Measurements from ENCODE around the gene TUBA4A.

Gene TUBA4A

DNA sequence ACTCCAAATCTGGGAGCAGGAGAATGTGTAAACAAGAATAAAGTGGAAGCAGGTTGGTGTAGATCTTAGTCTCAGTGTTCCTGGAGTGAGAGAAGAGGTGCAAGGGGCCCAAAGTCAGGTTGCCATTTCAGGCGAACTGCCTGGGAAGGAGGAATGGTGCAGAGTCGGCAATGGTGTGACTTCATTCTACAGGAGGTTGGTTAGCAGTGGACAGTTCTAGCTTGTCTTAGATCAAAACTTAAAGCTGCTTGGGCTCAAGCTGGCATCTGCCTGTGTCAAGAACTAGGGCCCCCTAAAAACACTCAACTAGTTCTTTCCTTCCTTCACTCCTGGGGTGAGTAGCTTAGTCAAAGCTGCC lies 4.9 kb downstream of the TUBA4A start:
- Mint-ChIP-seq H3K27me3 (no peaks in the 10 kb centered on the region), H3K27ac (peak overlapping the region; percentile 47), H3K4me3 (peak overlapping the region; percentile 37), H3K36me3 (ENCODE audit: low read depth) (peaks cover 59% of the 10 kb centered on the region), H3K4me1 (ENCODE audit: low read depth) (peaks cover 81% of the 10 kb centered on the region), H3K9me3 (no peaks in the 10 kb centered on the region)
- intact Hi-C loops (cut with micrococcal nuclease) = no loop called here

DNA sequence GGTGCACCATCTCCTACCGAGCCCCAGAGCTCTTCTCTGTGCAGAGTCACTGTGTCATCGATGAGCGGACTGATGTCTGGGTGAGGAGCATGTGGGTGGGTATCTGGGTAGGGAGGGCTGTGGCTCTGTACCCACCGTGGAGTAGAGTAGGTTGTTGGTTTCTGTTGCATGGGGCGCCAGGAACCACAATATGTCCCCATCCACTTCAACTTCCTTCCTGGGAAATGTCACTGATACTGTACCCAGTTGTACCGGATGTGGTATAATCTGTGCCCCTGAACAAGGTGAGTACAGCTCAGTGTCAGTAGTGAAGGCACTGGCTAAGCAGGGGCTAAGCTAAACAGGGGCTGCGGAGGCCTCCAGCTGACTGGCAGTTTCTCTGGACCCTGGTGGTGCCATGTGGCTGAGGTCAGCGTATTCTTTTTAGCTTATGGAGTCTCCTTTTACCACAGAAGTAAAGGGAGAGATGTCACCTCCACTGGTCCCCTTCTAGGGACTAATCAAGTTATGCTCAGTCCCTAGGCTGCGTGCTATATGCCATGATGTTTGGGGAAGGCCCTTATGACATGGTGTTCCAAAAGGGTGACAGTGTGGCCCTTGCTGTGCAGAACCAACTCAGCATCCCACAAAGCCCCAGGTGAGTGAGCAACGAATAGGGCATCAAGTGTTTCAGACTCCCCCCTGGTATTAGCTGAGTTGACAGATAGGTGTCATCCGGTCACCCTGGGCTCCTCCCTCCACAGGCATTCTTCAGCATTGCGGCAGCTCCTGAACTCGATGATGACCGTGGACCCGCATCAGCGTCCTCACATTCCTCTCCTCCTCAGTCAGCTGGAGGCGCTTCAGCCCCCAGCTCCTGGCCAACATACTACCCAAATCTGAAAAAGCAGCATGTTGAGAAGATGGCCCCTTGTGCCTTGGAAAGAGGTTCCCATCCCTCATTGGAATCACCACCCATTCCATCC lies 5.8 kb downstream of the TUBA4A start:
- Mint-ChIP-seq H3K4me3 (no peak overlapping the region), H3K4me1 (ENCODE audit: low read depth) (peaks cover 83% of the 10 kb centered on the region), H3K27ac (peak overlapping the region; percentile 47), H3K27me3 (no peaks in the 10 kb centered on the region), H3K36me3 (ENCODE audit: low read depth) (peaks cover 53% of the 10 kb centered on the region), H3K9me3 (no peaks in the 10 kb centered on the region)
- intact Hi-C loops (cut with micrococcal nuclease) = no loop called here

DNA sequence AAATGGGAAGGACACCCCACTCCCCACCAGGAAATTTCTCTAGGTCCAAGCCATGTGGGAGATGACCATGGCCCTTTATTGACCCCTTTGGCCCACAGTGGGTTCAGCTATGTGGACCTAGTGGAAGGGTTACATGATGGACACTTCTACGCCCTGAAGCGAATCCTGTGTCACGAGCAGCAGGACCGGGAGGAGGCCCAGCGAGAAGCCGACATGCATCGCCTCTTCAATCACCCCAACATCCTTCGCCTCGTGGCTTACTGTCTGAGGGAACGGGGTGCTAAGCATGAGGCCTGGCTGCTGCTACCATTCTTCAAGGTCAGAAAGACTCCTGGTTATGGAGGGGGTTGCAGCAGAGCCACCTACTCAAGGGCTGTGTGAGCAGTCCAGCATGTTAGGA lies 7.2 kb downstream of the TUBA4A start:
- no peak overlapping the region for H3K4me3 Mint-ChIP-seq
- peaks cover 77% of the 10 kb centered on the region for H3K4me1 Mint-ChIP-seq (ENCODE audit: low read depth)
- H3K27ac Mint-ChIP-seq = no peak overlapping the region
- no peaks in the 10 kb centered on the region for H3K9me3 Mint-ChIP-seq
- no peaks in the 10 kb centered on the region for H3K27me3 Mint-ChIP-seq
- H3K36me3 Mint-ChIP-seq (ENCODE audit: low read depth) = peaks cover 60% of the 10 kb centered on the region
- intact Hi-C loops (cut with micrococcal nuclease) = no loop called here

DNA sequence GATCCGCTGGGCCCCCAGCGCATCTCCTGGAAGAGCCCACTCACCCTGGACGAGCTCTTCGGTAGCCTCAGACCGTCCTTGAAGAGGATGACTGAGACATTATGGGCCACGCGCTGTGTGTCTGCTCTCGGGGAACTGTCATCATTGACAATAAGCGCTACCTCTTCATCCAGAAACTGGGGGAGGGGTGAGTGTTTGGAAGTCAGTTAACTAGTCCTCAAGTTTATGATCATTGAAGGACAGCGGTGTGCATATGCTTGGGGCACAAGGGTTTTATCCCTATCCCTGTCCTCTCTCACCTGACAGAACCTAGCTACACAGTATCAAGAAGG lies 7.9 kb downstream of the TUBA4A start:
- no peaks in the 10 kb centered on the region for H3K9me3 Mint-ChIP-seq
- peaks cover 60% of the 10 kb centered on the region for H3K36me3 Mint-ChIP-seq (ENCODE audit: low read depth)
- H3K4me3 Mint-ChIP-seq = peak overlapping the region; percentile 85
- peaks cover 70% of the 10 kb centered on the region for H3K4me1 Mint-ChIP-seq (ENCODE audit: low read depth)
- intact Hi-C loops (cut with micrococcal nuclease) = loop anchor here (1.0 to 2.0 kb wide), 2 partner anchors 17 to 40 kb away; partner anchors contain the start of genes ANKZF1, ATG9A and ZFAND2B
- H3K27ac Mint-ChIP-seq = peak overlapping the region; percentile 90
- no peaks in the 10 kb centered on the region for H3K27me3 Mint-ChIP-seq

DNA sequence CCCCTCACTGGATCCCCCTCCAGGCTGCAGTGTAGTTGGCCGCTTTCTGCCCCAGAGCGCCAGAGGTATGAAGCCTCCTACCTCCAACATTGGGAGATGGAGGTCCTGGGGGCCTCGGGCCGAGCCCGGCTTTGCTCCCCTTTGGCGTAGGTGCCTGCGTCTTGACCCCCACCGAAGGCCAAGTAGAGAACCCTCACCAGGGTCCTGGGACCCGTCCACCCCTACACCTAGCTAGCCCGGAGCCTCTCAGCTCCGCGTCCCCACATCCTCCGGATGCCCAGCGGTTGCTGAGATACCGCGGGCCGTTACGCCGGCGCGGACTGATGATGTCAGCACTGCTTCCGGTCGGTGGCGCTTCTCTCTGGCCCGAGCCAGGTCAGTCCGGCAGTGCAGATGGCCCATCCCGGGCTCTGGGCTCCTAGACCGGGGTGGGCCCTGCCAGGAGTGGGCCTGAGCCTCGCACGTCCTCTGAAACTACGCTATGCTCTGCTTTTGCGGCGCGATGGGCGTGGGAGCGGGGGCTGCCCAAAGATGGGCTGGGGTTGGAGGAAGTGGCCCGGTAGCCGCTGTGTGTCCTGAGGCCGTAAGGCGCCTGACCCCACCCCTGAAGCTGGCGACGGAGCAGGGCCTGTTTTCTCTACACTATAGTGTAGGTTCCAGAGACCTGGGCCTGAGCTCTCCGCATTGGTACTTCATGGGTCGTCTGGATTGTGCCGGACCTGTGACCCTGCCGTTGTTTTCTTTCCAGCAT lies 8.4 kb downstream of the TUBA4A start, which contains the start of the genes GLB1L and STK16:
TSS of gene GLB1L (minus strand) at position 297 of the 751 bp plus-strand sequence. CDS start 1,871 bp downstream, outside the sequence.
TSS of gene STK16 (plus strand) at position 332 of the 751 bp plus-strand sequence. CDS start 521 bp downstream, outside the sequence.
- no peaks in the 10 kb centered on the region for H3K27me3 Mint-ChIP-seq
- H3K36me3 Mint-ChIP-seq (ENCODE audit: low read depth) = peaks cover 60% of the 10 kb centered on the region
- H3K9me3 Mint-ChIP-seq = no peaks in the 10 kb centered on the region
- H3K4me3 Mint-ChIP-seq = peak within 1 kb of the TSS; percentile 85
- peaks cover 65% of the 10 kb centered on the region for H3K4me1 Mint-ChIP-seq (ENCODE audit: low read depth)
- peak within 1 kb of the TSS; percentile 90 for H3K27ac Mint-ChIP-seq
- intact Hi-C loops (cut with micrococcal nuclease) = loop anchor here (1.0 to 2.0 kb wide), 2 partner anchors 17 to 39 kb away; partner anchors contain the start of genes ANKZF1, ATG9A and ZFAND2B

DNA sequence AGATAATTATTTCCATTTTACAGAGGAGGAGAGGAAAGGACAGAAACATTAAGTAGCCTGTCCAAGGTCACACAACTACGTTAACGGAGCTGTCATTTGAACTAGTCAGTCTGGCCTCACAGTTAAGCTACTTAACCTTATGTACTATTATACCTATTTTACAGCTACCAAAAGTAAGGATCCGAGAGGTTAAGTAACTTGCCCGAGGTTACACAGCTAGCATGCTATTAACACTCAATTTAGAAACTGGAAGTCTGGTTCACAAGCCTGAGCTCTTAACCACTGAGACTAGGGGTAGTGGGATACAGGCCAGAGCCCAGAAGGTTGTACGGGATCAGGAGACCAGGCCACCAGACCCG lies 8.9 kb downstream of the TUBA4A start:
- peak overlapping the region; percentile 90 for H3K27ac Mint-ChIP-seq
- no peaks in the 10 kb centered on the region for H3K9me3 Mint-ChIP-seq
- intact Hi-C loops (cut with micrococcal nuclease) = loop anchor here (1.0 to 2.0 kb wide), 2 partner anchors 16 to 38 kb away; partner anchors contain the start of genes ANKZF1, ATG9A and ZFAND2B
- peak overlapping the region; percentile 85 for H3K4me3 Mint-ChIP-seq
- peaks cover 59% of the 10 kb centered on the region for H3K4me1 Mint-ChIP-seq (ENCODE audit: low read depth)
- peaks cover 60% of the 10 kb centered on the region for H3K36me3 Mint-ChIP-seq (ENCODE audit: low read depth)
- H3K27me3 Mint-ChIP-seq = no peaks in the 10 kb centered on the region

DNA sequence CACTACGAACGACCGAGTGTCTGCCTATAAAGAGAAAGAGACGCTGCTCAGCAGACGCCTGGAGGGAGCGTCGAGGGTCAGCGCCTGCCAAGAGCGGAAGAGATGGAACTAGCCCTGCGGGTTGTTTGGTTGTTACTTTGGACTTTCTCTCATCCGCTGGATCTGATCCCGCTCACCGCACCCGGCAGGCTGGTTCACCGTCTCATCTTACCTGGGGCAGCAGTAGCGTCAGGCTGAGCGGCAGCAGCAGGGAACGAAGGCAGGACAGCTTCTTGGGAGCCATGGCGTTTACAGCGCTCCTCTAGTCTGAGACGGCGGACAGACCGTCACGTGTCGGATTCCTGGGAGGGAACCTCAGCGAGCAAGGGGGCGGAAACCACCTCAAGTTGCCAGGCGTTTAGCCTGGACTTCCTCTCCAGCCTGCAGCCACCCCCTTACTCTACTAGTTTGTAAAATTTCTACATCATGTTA lies 10.4 kb downstream of the TUBA4A start:
- Mint-ChIP-seq H3K4me1 (ENCODE audit: low read depth) (peaks cover 45% of the 10 kb centered on the region), H3K36me3 (ENCODE audit: low read depth) (peaks cover 60% of the 10 kb centered on the region), H3K27ac (peak overlapping the region; percentile 69), H3K4me3 (peak overlapping the region; percentile 83), H3K9me3 (no peaks in the 10 kb centered on the region), H3K27me3 (no peaks in the 10 kb centered on the region)
- intact Hi-C loops (cut with micrococcal nuclease) = no loop called here

DNA sequence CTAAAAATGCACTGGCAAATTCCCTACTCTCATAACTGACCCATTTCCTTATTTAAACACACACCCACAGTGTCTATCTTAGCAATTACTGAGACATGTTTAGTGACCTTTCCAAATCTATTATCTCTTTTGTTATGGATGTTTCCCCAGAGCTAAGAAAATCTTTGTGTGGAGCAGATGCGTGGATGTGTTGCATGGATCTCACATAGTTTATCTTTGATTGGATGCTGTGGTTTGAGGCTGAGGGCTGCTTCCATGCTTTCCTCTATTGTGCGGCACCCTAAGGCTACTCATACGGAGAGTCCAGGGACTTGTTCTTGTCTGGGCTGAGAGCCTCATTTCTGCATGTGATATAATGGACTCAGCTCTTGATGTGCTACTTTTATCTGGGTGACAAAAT lies 19.4 kb downstream of the TUBA4A start:
- intact Hi-C loops (cut with micrococcal nuclease) = no loop called here
- peaks cover 89% of the 10 kb centered on the region for H3K36me3 Mint-ChIP-seq (ENCODE audit: low read depth)
- H3K4me3 Mint-ChIP-seq = no peak overlapping the region
- no peaks in the 10 kb centered on the region for H3K27me3 Mint-ChIP-seq
- no peak overlapping the region for H3K27ac Mint-ChIP-seq
- peaks cover 16% of the 10 kb centered on the region for H3K4me1 Mint-ChIP-seq (ENCODE audit: low read depth)
- H3K9me3 Mint-ChIP-seq = no peaks in the 10 kb centered on the region

DNA sequence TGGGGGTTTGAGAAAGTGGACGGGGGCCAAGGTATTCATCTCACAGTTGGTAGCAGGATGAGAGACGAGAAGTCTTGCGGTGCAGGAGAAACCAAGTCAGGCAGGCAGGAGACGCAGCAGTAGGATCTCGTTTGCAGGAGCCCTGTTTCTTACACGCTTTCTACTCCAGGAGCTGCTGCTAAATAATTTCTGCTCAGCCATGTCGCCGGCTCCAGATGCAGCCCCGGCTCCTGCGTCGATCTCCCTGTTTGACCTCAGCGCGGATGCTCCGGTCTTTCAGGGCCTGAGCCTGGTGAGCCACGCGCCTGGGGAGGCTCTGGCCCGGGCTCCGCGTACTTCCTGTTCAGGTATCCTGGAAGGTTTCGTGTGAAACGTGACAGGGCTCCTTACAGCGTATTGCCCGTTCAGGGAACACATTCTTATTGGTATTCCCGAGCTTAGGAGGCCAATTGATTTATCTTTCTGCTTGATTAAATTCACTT lies 23.6 kb downstream of the TUBA4A start:
- Mint-ChIP-seq H3K27ac (peak overlapping the region; percentile 93), H3K9me3 (no peaks in the 10 kb centered on the region), H3K36me3 (ENCODE audit: low read depth) (peaks cover 85% of the 10 kb centered on the region), H3K27me3 (peaks cover 6% of the 10 kb centered on the region), H3K4me3 (peak overlapping the region; percentile 92), H3K4me1 (ENCODE audit: low read depth) (peaks cover 48% of the 10 kb centered on the region)
- intact Hi-C loops (cut with micrococcal nuclease) = no loop called here

DNA sequence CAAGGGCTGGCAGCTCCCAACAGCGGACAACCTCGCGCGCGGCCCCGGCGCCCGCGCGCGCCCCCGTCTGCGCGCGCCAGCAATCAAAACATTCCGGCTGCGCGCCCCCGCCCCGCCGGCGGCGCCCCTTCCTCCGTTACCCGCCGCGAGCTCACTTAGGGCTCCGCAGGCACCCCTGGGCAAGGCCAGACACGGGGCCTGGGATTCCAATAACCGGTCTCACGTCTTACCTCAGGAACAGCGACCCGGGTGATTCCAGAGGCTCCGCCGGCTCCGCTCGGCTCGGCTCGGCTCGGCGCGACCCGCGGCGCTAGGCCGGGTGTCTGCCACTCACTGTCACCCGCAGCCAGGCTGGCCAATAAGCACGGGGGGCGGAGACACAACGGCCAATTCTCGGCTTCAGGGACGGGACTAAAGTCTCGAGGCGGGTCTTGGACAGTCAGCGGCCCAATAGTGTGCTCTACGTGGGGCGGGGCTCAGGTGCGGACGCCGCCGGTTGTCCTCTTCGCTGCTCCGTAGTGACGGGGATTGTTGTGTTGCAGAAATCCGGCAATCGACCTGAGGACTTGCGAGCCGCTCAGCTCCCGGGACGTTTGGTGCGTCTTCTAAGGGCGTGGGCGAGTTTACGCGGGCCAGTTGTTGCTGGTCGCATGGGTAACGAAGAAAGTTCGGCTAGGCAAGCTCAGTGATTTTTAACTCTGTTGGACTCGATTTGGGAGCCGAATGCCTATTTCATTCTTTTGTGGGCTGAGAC lies 24.2 kb downstream of the TUBA4A start, which contains the start of the genes ANKZF1 and ATG9A:
TSS of gene ANKZF1 (plus strand) at position 502 of the 754 bp plus-strand sequence. CDS start 452 bp downstream, outside the sequence.
TSS of gene ATG9A (minus strand) at position 332 of the 754 bp plus-strand sequence. CDS start 1,612 bp downstream, outside the sequence.
- H3K27me3 Mint-ChIP-seq = peaks cover 10% of the 10 kb centered on the region
- intact Hi-C loops (cut with micrococcal nuclease) = loop anchor here (2.0 kb wide), 1 partner anchor 15 kb away; the partner anchor contains the start of genes GLB1L and STK16
- H3K36me3 Mint-ChIP-seq (ENCODE audit: low read depth) = peaks cover 85% of the 10 kb centered on the region
- H3K4me3 Mint-ChIP-seq = peak within 1 kb of the TSS; percentile 92
- H3K27ac Mint-ChIP-seq = peak within 1 kb of the TSS; percentile 93
- H3K4me1 Mint-ChIP-seq (ENCODE audit: low read depth) = peaks cover 54% of the 10 kb centered on the region
- no peaks in the 10 kb centered on the region for H3K9me3 Mint-ChIP-seq

DNA sequence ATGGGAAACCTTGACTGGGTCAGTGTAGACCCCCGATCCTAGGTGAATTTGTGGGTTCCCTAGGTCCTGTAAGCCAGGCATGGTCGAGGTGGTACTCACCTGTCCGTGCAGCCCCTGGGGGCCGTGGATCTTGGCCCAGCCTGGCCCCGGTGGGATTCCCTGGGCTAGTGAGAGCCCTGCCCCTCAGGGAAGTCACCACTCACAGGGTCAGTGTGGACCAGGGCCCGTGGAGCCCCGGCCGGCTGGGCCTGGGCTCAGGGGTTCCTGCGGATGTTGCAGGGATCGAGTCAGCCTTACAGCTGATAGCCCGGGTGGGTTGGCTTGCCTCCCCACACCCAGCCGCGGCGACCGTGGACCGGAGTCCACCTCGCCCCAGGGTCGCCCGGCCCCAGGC lies 24.8 kb downstream of the TUBA4A start:
- Mint-ChIP-seq H3K27me3 (peaks cover 16% of the 10 kb centered on the region), H3K9me3 (no peaks in the 10 kb centered on the region), H3K27ac (peak overlapping the region; percentile 93), H3K4me3 (peak overlapping the region; percentile 92), H3K4me1 (ENCODE audit: low read depth) (peaks cover 56% of the 10 kb centered on the region), H3K36me3 (ENCODE audit: low read depth) (peaks cover 85% of the 10 kb centered on the region)
- intact Hi-C loops (cut with micrococcal nuclease) = loop anchor here (2.0 kb wide), 1 partner anchor 16 kb away; the partner anchor contains the start of genes GLB1L and STK16

DNA sequence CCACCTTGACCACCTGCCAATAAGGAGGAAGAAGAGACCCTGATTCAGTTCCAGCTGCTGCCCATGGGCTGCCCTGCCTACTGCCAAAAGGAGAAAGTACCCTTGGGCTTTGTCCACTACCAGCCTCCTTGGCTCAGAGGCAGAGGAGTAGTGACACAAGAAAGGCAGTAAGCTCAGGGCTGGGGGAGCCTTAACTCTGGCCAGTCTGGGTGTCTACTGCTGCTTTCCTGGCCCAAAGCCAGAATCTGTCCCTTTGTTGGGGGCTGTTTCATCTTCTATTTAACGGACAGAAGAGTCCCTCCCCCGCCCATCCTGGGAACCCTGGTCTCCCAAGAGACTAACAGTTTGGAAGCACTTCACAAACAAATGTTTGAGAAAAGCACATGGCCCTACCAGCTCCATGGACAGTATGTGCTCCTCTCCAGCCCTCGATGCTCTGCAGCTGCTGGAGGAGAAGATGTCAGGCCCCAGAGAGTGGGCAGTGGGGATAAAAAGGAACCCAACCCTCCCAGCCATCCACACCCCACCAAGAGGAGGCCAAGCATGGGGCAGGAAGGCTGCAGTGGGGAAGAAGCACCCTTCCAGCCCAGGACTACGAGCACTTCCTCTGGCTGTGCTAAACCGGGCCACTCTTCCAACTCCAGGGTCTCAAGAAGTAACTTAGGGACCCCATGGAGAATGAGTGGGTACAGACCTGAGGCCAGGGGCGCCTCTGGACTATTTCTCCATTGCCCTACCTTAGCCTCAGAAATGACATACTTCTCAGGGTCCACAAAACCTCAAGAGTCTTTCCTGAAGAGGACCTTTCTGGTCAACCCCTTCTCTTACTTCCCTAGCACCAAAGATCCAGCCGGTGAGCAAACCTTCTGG lies 25.4 kb downstream of the TUBA4A start:
- Mint-ChIP-seq H3K4me3 (peak overlapping the region; percentile 92), H3K36me3 (ENCODE audit: low read depth) (peaks cover 85% of the 10 kb centered on the region), H3K9me3 (no peaks in the 10 kb centered on the region), H3K4me1 (ENCODE audit: low read depth) (peaks cover 56% of the 10 kb centered on the region), H3K27me3 (peaks cover 22% of the 10 kb centered on the region), H3K27ac (peak overlapping the region; percentile 93)
- intact Hi-C loops (cut with micrococcal nuclease) = loop anchor here (2.0 kb wide), 1 partner anchor 17 kb away; the partner anchor contains the start of genes GLB1L and STK16

Measured in dendritic cell treated with granulocyte-macrophage colony-stimulating factor and Interleukin-4, amounts not matched to agents 40 ng/mL and 50 ng/mL, for 4 days (primary cell).